Measurements from ENCODE around the gene ZNF780B. TPM values are rescaled to one million over a fixed set of nuclear protein-coding genes. Genes with fewer than 3 reads are reported as not detected.

Gene ZNF780B
- total and polyA plus RNA-seq, 2 donors (not counting 3 experiments of a cell fraction or from before 2014, with no cell fraction given) = 2.6 to 13.5 TPM

- H3K4me1 ChIP-seq (ENCODE audit: control insufficient read depth, extremely low read depth, insufficient read depth, low read length) = no peaks in the 10 kb centered on the region
- H3K4me3 ChIP-seq (replicated peaks in 1 of 3; ENCODE audit: insufficient read depth in 1 of 3, low read depth in 1 of 3, low read length in 3 of 3) = no peak overlapping the region
- intact Hi-C loops (cut with micrococcal nuclease) = no loop called here
- no peak overlapping the region for H3K4me2 ChIP-seq (ENCODE audit: insufficient read depth, low read length)
- H3K9me3 ChIP-seq (replicated peaks; ENCODE audit: control insufficient read depth, insufficient read depth, low read length) = peaks cover 30% of the 10 kb centered on the region
- no peaks in the 10 kb centered on the region for H3K36me3 ChIP-seq (ENCODE audit: control insufficient read depth in 2 of 2, extremely low read depth in 1 of 2, insufficient read depth in 2 of 2, low read length in 2 of 2)
- no peaks in the 10 kb centered on the region for H3K27me3 ChIP-seq (ENCODE audit: control insufficient read depth in 2 of 2, insufficient read depth in 2 of 2, low read length in 2 of 2)
- ChIA-PET CTCF (no interaction called here), POLR2A (no interaction called here)
- FAIRE-seq (no peak), DNase-seq (ENCODE audit: low read depth, low spot score) (no peak)
- no TSS peak for BruUV-seq (replicated peaks)
- H3K79me2 ChIP-seq (ENCODE audit: control insufficient read depth, insufficient read depth, low read length) = no peaks in the 10 kb centered on the region
- dilution Hi-C loops (cut with MboI; ENCODE audit: extremely low pct_ligation_motif_present, low sequenced_read_pairs) = no loop called here
- TF ChIP-seq EZH2 (IDR thresholded peaks at IDR 0.05; ENCODE audit: borderline replicate concordance, low read depth, low read length, severe bottlenecking) = no peak
- TF ChIP-seq, protein P1, sequence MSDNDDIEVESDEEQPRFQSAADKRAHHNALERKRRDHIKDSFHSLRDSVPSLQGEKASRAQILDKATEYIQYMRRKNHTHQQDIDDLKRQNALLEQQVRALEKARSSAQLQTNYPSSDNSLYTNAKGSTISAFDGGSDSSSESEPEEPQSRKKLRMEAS (IDR thresholded peaks at IDR 0.05; ENCODE audit: insufficient read depth, insufficient read length) = no peak
- TF ChIP-seq POLR2AphosphoS5 (IDR thresholded peaks at IDR 0.05; ENCODE audit: insufficient read depth, low read depth, low read length) = no peak
- TF ChIP-seq JUN (IDR thresholded peaks at IDR 0.05; ENCODE audit: borderline replicate concordance, insufficient read depth, insufficient read length, low read depth) = no peak
- no peak for TF ChIP-seq POLR2A (IDR thresholded peaks at IDR 0.05; ENCODE audit: low read depth, low read length)
- TF ChIP-seq GATA2 (IDR thresholded peaks at IDR 0.05; ENCODE audit: insufficient read depth, insufficient read length, low read depth, low read length) = no peak
- no peak for TF ChIP-seq MYC (IDR thresholded peaks at IDR 0.05; ENCODE audit: low read depth, low read length)
- TF ChIP-seq FOS (IDR thresholded peaks at IDR 0.05; ENCODE audit: borderline replicate concordance, insufficient read depth, low read length) = no peak
- TF ChIP-seq, protein P2, sequence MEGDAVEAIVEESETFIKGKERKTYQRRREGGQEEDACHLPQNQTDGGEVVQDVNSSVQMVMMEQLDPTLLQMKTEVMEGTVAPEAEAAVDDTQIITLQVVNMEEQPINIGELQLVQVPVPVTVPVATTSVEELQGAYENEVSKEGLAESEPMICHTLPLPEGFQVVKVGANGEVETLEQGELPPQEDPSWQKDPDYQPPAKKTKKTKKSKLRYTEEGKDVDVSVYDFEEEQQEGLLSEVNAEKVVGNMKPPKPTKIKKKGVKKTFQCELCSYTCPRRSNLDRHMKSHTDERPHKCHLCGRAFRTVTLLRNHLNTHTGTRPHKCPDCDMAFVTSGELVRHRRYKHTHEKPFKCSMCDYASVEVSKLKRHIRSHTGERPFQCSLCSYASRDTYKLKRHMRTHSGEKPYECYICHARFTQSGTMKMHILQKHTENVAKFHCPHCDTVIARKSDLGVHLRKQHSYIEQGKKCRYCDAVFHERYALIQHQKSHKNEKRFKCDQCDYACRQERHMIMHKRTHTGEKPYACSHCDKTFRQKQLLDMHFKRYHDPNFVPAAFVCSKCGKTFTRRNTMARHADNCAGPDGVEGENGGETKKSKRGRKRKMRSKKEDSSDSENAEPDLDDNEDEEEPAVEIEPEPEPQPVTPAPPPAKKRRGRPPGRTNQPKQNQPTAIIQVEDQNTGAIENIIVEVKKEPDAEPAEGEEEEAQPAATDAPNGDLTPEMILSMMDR (IDR thresholded peaks at IDR 0.05; ENCODE audit: extremely low read depth in 1 of 2, insufficient read depth in 1 of 2, low read depth in 1 of 2, low read length in 2 of 2) = no peak
- no peak overlapping the region for H3K9ac ChIP-seq (replicated peaks; ENCODE audit: extremely low read depth, insufficient read depth, low read length)
- no peaks in the 10 kb centered on the region for H4K20me1 ChIP-seq (replicated peaks; ENCODE audit: control insufficient read depth, extremely low read depth, insufficient read depth, low read length)
- no peaks in the 10 kb centered on the region for H3K9me1 ChIP-seq (replicated peaks; ENCODE audit: control insufficient read depth, extremely low read depth, insufficient read depth, low read length)
- no peak overlapping the region for H3K27ac ChIP-seq (ENCODE audit: insufficient read depth, low read depth, low read length)
- no peak overlapping the region for H2AFZ ChIP-seq (ENCODE audit: low read depth, low read length)
These were observed 20.0 kb downstream of the ZNF780B start for GRCh38 chr19:40035996-40036395.
